GM12878 (cell line): ENCODE results near the gene CATSPER3. TPM values are rescaled to one million over a fixed set of nuclear protein-coding genes. Genes with fewer than 3 reads are reported as not detected.

Experiments used
- ATAC-seq: fragments of 200-7000 bp; cut with Tn5 transposase; 3 replicates; pipeline ENCODE4 v1.9.1; 2020; ENCODE audit warnings: mild to moderate bottlenecking, moderate library complexity
- BruUV-seq: library from RNA; stranded (reverse); fragments of 400-500 nt; replicated peaks from 2 replicates; lab custom pipeline; 2021; lab: Mats Ljungman, UMichigan
- CTCF ChIA-PET: fragments of 300-600 bp; sonication (Branson Sonifier 250); formaldehyde crosslinking; extraction: SDS; loops from one replicate; lab custom pipeline; 2021; ENCODE audit warnings: inconsistent platforms; lab: Yijun Ruan, JAX
- POLR2A ChIA-PET: fragments of 350-600 bp; formaldehyde crosslinking; extraction: SDS; loops from one replicate; lab custom pipeline; 2021; ENCODE audit warnings: inconsistent platforms; lab: Charles Lee
- RAD21 ChIA-PET: fragments of 300-600 bp; sonication (Branson Sonifier 250); formaldehyde crosslinking; loops from one replicate; lab custom pipeline; 2023; ENCODE audit warnings: antibody characterized with exemption; ENCODE audit not compliant: unreplicated experiment; lab: Charles Lee
- SMC1A ChIA-PET: fragments of 300-600 bp; sonication (Branson Sonifier 250); formaldehyde crosslinking; loops from one replicate; lab custom pipeline; 2023; ENCODE audit not compliant: unreplicated experiment, uncharacterized antibody; lab: Charles Lee
- DNase-seq: peaks from one replicate; pipeline ENCODE4 v3.0.0-alpha.2; 2011; ENCODE audit warnings: low read depth, low spot score
- FAIRE-seq: peaks from 3 replicates; lab custom pipeline; 2011; peaks lifted over from hg19 to GRCh38; lab: Jason Lieb, UNC
- H2AFZ ChIP-seq: 2 replicates; pipeline ENCODE4 v1.6.0; 2011; ENCODE audit warnings: low read depth, low read length, control low read depth; ENCODE audit not compliant: control insufficient read depth
- H3K27ac ChIP-seq: 2 replicates; pipeline ENCODE4 v1.5.1; 2011; ENCODE audit warnings: control low read depth; ENCODE audit not compliant: control insufficient read depth, insufficient read depth
- H3K27me3 ChIP-seq, 2 experiments: replicated peaks in 1 of 2; 2 replicates each; pipeline versions ENCODE4 v1.6.0 to v1.6.1; 2011; ENCODE audit warnings: low read length in 1 of 2; ENCODE audit not compliant: control insufficient read depth in 2 of 2, insufficient read depth in 2 of 2
- H3K36me3 ChIP-seq, 2 experiments: 2 replicates each; pipeline ENCODE4 v1.5.1; 2011; ENCODE audit warnings: low read length in 1 of 2; ENCODE audit not compliant: control insufficient read depth in 2 of 2, insufficient read depth in 2 of 2
- H3K4me1 ChIP-seq: 2 replicates; pipeline ENCODE4 v1.6.1; 2011; ENCODE audit warnings: mild to moderate bottlenecking, low read length, moderate library complexity, mixed read lengths; ENCODE audit not compliant: control insufficient read depth, insufficient read depth
- H3K4me2 ChIP-seq: 2 replicates; pipeline ENCODE4 v1.6.0; 2011; ENCODE audit warnings: control low read depth; ENCODE audit not compliant: control insufficient read depth, insufficient read depth
- H3K4me3 ChIP-seq: fragments of 200-600 bp; sonication (generic); 2 replicates; pipeline ENCODE4 v1.5.1; 2016
- H3K79me2 ChIP-seq: 2 replicates; pipeline ENCODE4 v1.6.0; 2011; ENCODE audit warnings: low read length; ENCODE audit not compliant: control insufficient read depth, insufficient read depth
- H3K9ac ChIP-seq: 2 replicates; pipeline ENCODE4 v1.8.0; 2011; ENCODE audit warnings: low read length, control low read depth, mixed read lengths; ENCODE audit not compliant: control insufficient read depth, insufficient read depth
- H3K9me3 ChIP-seq: replicated peaks from 3 replicates; pipeline ENCODE4 v1.5.1; 2011; ENCODE audit warnings: mild to moderate bottlenecking, low read length; ENCODE audit not compliant: control insufficient read depth, insufficient read depth
- H4K20me1 ChIP-seq: 2 replicates; pipeline ENCODE4 v1.6.0; 2011; ENCODE audit not compliant: control insufficient read depth, insufficient read depth
- CBX5 ChIP-seq: sonication (generic); IDR thresholded peaks from 2 replicates; pipeline ENCODE4 v1.6.1; 2016; ENCODE audit warnings: low read depth, moderate library complexity, mild to moderate bottlenecking, inconsistent platforms
- CHD1 ChIP-seq: IDR thresholded peaks from 2 replicates; pipeline ENCODE4 v1.6.1; 2012; ENCODE audit warnings: low read depth, low read length, improper control_type of control experiment
- CREM ChIP-seq: IDR thresholded peaks from 2 replicates; pipeline ENCODE4 v1.6.1; 2014; ENCODE audit warnings: antibody characterized with exemption, low read depth
- IKZF2 ChIP-seq, 2 experiments: fragments of 450-650 bp; IDR thresholded peaks; 2 replicates each; pipeline ENCODE4 v1.6.1; 2017; ENCODE audit warnings: mild to moderate bottlenecking in 2 of 2, moderate library complexity in 2 of 2
- NR2C1 ChIP-seq: fragments of 450-650 bp; IDR thresholded peaks from 2 replicates; pipeline ENCODE4 v1.6.1; 2017; ENCODE audit warnings: antibody characterized with exemption, mild to moderate bottlenecking, moderate library complexity
- SMC3 ChIP-seq: IDR thresholded peaks from 2 replicates; pipeline ENCODE4 v1.6.1; 2011; ENCODE audit warnings: low read length, improper control_type of control experiment, borderline replicate concordance
- ZBED1 ChIP-seq: IDR thresholded peaks from 2 replicates; pipeline ENCODE4 v1.6.1; 2016; ENCODE audit warnings: borderline replicate concordance
- whole genome bisulfite sequencing: methylation state at CpG from one replicate; pipeline ENCODE4 v1.1.6; 2016; ENCODE audit warnings: low lambda C conversion rate; ENCODE audit not compliant: insufficient replicate concordance, insufficient coverage; ENCODE audit errors: missing lambda C conversion rate; 5-methylcytosine and 5-hydroxymethylcytosine counted together
- in situ Hi-C: fragments of 300-500 bp; cut with MboI; formaldehyde crosslinking; loops from 9 replicates; pipeline ENCODE4 v1.14.3; 2018; ENCODE audit warnings: mixed read lengths
- intact Hi-C: fragments of 100-400 bp; cut with micrococcal nuclease; formaldehyde crosslinking; loops from one replicate; pipeline ENCODE4 v1.14.2; 2022; ENCODE audit not compliant: unreplicated experiment
- polyA plus RNA-seq, 11 experiments: library from polyadenylated mRNA; depleted of rRNA in 4 of 11; unstranded in 6 of 11; stranded (reverse) in 5 of 11; fragments of >200 nt; fragmentation: Nextera tagmentation in 4 of 11; fragmentation: Illumina TruSeq in 1 of 11; extraction: Ambion mirVana in 4 of 11; extraction: Trizol in 1 of 11; gene quantifications; 1 replicate in 1 of 11; 2 replicates in 10 of 11; pipeline versions ENCODE4 v1.2.1 to v1.2.3, GENCODE V29; 2011 to 2016; ENCODE audit warnings: inconsistent platforms in 2 of 11, missing spikeins in 2 of 11, low read depth in 1 of 11
- total RNA-seq, 4 experiments: library from RNA; depleted of rRNA in 3 of 4; stranded (reverse); fragments of >200 nt in 3 of 4; fragmentation: Illumina TruSeq in 1 of 4; extraction: Trizol in 1 of 4; gene quantifications; 2 replicates each; pipeline versions ENCODE4 v1.2.1 to v1.2.3, GENCODE V29; 2013 to 2021
- TF ChIP-seq, protein P1 (sequence below): IDR thresholded peaks from 2 replicates; pipeline ENCODE4 v1.6.1; 2011; ENCODE audit warnings: low read depth, low read length, improper control_type of control experiment, borderline replicate concordance
- TF ChIP-seq, protein P2 (sequence below): fragments of 450-650 bp; IDR thresholded peaks from 2 replicates; pipeline ENCODE4 v1.6.1; 2017; ENCODE audit warnings: mild to moderate bottlenecking, moderate library complexity

CATSPER3 gene
- total and polyA plus RNA-seq, 10 of the 15 experiments (the other 5 are each of a cell fraction or from before 2014, with no cell fraction given): 0.06 to 0.38 (median 0.13) TPM; not detected in 4

DNA sequence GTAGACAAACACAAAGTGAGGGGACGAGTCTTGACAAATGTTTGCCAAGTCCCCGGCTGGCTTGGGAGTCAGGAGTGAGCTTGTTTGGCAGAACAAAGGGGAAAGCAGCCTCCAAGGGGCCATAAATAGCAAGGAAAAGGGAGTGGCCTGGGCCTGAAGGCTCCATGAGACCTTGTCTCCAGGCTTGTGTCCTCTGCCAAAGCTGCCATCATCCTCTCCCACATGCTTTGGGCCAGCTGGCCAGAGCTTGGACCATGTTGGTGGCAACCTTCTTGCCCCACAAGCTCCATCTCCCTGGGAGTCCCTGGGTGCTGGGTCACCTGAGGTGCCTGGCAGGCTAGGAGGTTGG lies 79.6 kb downstream of the CATSPER3 start (continued):
- TF ChIP-seq, protein P1, sequence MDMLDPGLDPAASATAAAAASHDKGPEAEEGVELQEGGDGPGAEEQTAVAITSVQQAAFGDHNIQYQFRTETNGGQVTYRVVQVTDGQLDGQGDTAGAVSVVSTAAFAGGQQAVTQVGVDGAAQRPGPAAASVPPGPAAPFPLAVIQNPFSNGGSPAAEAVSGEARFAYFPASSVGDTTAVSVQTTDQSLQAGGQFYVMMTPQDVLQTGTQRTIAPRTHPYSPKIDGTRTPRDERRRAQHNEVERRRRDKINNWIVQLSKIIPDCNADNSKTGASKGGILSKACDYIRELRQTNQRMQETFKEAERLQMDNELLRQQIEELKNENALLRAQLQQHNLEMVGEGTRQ: no peak

DNA sequence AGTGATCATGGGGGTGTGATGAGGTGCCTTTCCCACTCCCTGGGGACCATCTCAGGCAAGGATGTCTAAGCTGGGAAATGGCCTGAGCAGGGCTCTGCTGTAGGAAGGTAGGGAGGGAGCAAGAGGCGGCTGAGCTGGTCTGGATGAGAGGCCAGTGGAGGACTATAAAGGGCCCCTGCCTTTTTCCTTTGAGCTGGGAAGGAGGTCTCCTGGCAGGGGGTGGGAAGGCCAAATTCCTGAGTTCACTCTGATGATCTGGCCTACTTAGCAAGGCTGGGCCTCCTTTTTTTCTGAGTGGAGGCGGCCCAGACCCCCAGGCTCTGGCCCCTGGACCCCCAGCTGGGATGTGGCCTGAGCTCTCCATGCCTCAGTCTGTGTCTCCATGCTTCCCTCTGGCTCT lies 80.6 kb downstream of the CATSPER3 start:
- H2AFZ ChIP-seq: no peak overlapping the region
- ATAC-seq: no peak
- 26% methylated on average over 2 of the region's 2 CpGs for WGBS
- H3K27me3 ChIP-seq: peaks cover 2 to 4% of the 10 kb centered on the region in 2 experiments
- no peaks in the 10 kb centered on the region for H3K36me3 ChIP-seq
- no peak for DNase-seq
- H3K4me2 ChIP-seq: no peak overlapping the region
- no peak for TF ChIP-seq SMC3
- TF ChIP-seq IKZF2 (IDR thresholded peaks at IDR 0.05): no peak
- TF ChIP-seq NR2C1: no peak
- no peak for TF ChIP-seq ZBED1
- TF ChIP-seq CREM: no peak
- TF ChIP-seq CHD1: no peak
- TF ChIP-seq CBX5: no peak
- TF ChIP-seq, protein P2, sequence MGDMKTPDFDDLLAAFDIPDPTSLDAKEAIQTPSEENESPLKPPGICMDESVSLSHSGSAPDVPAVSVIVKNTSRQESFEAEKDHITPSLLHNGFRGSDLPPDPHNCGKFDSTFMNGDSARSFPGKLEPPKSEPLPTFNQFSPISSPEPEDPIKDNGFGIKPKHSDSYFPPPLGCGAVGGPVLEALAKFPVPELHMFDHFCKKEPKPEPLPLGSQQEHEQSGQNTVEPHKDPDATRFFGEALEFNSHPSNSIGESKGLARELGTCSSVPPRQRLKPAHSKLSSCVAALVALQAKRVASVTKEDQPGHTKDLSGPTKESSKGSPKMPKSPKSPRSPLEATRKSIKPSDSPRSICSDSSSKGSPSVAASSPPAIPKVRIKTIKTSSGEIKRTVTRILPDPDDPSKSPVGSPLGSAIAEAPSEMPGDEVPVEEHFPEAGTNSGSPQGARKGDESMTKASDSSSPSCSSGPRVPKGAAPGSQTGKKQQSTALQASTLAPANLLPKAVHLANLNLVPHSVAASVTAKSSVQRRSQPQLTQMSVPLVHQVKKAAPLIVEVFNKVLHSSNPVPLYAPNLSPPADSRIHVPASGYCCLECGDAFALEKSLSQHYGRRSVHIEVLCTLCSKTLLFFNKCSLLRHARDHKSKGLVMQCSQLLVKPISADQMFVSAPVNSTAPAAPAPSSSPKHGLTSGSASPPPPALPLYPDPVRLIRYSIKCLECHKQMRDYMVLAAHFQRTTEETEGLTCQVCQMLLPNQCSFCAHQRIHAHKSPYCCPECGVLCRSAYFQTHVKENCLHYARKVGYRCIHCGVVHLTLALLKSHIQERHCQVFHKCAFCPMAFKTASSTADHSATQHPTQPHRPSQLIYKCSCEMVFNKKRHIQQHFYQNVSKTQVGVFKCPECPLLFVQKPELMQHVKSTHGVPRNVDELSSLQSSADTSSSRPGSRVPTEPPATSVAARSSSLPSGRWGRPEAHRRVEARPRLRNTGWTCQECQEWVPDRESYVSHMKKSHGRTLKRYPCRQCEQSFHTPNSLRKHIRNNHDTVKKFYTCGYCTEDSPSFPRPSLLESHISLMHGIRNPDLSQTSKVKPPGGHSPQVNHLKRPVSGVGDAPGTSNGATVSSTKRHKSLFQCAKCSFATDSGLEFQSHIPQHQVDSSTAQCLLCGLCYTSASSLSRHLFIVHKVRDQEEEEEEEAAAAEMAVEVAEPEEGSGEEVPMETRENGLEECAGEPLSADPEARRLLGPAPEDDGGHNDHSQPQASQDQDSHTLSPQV: no peak
- in situ Hi-C loops: no loop called here
- no peak overlapping the region for H3K27ac ChIP-seq
- no TSS peak for BruUV-seq
- SMC1A ChIA-PET: no interaction called here
- no peaks in the 10 kb centered on the region for H3K79me2 ChIP-seq
- FAIRE-seq: no peak
- no peak overlapping the region for H3K9ac ChIP-seq
- no peaks in the 10 kb centered on the region; the same call in 1 of the 2 replicates for H4K20me1 ChIP-seq
- no peak overlapping the region for H3K4me3 ChIP-seq
- POLR2A ChIA-PET: no interaction called here
- H3K4me1 ChIP-seq: peaks cover 7% of the 10 kb centered on the region
- intact Hi-C loops: no loop called here
- RAD21 ChIA-PET: no interaction called here
- CTCF ChIA-PET: interaction anchor here (1.2 kb wide), 1 partner anchor 14 kb away, joined by 5 read pairs; no protein-coding TSS in a partner anchor
- H3K9me3 ChIP-seq: no peaks in the 10 kb centered on the region; the same call in 2 of the 3 replicates
